ENCODE data around the gene STING1. TPM values are rescaled to one million over a fixed set of nuclear protein-coding genes. Genes with fewer than 3 reads are reported as not detected.

Gene STING1
- total RNA-seq, 1 experiment from 2014 or later = 1.6 TPM

DNA sequence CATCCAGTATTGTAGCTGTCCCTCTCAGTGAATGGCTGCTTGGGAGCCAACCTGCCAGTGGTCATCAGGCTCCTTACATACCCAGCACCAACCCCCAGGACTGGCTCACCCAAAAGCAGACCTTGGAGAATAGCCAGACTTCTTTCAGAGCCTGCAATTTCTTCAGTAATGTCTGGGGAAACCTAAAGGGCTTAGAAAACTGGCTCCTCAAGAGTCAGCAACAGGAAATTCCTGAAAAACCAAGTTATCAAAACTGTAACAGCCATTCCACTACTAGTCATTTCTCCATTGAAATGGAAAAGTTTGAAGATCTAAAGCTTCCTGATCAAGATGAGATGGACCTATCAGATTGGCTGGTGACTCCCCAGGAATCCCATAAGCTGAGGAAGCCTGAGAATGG lies 12.3 kb upstream of the STING1 start (continued):
- TF ChIP-seq, protein P1, sequence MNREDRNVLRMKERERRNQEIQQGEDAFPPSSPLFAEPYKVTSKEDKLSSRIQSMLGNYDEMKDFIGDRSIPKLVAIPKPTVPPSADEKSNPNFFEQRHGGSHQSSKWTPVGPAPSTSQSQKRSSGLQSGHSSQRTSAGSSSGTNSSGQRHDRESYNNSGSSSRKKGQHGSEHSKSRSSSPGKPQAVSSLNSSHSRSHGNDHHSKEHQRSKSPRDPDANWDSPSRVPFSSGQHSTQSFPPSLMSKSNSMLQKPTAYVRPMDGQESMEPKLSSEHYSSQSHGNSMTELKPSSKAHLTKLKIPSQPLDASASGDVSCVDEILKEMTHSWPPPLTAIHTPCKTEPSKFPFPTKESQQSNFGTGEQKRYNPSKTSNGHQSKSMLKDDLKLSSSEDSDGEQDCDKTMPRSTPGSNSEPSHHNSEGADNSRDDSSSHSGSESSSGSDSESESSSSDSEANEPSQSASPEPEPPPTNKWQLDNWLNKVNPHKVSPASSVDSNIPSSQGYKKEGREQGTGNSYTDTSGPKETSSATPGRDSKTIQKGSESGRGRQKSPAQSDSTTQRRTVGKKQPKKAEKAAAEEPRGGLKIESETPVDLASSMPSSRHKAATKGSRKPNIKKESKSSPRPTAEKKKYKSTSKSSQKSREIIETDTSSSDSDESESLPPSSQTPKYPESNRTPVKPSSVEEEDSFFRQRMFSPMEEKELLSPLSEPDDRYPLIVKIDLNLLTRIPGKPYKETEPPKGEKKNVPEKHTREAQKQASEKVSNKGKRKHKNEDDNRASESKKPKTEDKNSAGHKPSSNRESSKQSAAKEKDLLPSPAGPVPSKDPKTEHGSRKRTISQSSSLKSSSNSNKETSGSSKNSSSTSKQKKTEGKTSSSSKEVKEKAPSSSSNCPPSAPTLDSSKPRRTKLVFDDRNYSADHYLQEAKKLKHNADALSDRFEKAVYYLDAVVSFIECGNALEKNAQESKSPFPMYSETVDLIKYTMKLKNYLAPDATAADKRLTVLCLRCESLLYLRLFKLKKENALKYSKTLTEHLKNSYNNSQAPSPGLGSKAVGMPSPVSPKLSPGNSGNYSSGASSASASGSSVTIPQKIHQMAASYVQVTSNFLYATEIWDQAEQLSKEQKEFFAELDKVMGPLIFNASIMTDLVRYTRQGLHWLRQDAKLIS (CRISPR knock-in tag; IDR thresholded peaks at IDR 0.05; ENCODE audit: borderline replicate concordance) = no peak
- TF ChIP-seq TP53 (CRISPR knock-in tag; IDR thresholded peaks at IDR 0.05) = no peak
- no peak for TF ChIP-seq NFE2L1 (CRISPR knock-in tag; IDR thresholded peaks at IDR 0.05)
- no peak for TF ChIP-seq ZNF671 (CRISPR knock-in tag; IDR thresholded peaks at IDR 0.05)
- no peak for TF ChIP-seq SOX15 (CRISPR knock-in tag; IDR thresholded peaks at IDR 0.05)
- no peak for TF ChIP-seq E2F5 (CRISPR knock-in tag; IDR thresholded peaks at IDR 0.05)
- TF ChIP-seq ZNF317 (CRISPR knock-in tag; IDR thresholded peaks at IDR 0.05; ENCODE audit: borderline replicate concordance, low read depth) = no peak
- TF ChIP-seq MYBL2 (CRISPR knock-in tag; IDR thresholded peaks at IDR 0.05) = no peak
- no peak for TF ChIP-seq EMX1 (CRISPR knock-in tag; IDR thresholded peaks at IDR 0.05)
- no peak for TF ChIP-seq E2F4 (CRISPR knock-in tag; IDR thresholded peaks at IDR 0.05; ENCODE audit: borderline replicate concordance, low read depth)
- no peak for TF ChIP-seq FOXP1 (CRISPR knock-in tag; IDR thresholded peaks at IDR 0.05; ENCODE audit: borderline replicate concordance)
- TF ChIP-seq ZNF512 (CRISPR knock-in tag; IDR thresholded peaks at IDR 0.05; ENCODE audit: borderline replicate concordance) = no peak

- no peak for ATAC-seq
- H3K27ac Mint-ChIP-seq = no peak overlapping the region
- no peaks in the 10 kb centered on the region for H3K4me1 Mint-ChIP-seq
- no peaks in the 10 kb centered on the region for H3K9me3 Mint-ChIP-seq
- POLR2A ChIA-PET = no interaction called here
- TF ChIP-seq, protein P2, sequence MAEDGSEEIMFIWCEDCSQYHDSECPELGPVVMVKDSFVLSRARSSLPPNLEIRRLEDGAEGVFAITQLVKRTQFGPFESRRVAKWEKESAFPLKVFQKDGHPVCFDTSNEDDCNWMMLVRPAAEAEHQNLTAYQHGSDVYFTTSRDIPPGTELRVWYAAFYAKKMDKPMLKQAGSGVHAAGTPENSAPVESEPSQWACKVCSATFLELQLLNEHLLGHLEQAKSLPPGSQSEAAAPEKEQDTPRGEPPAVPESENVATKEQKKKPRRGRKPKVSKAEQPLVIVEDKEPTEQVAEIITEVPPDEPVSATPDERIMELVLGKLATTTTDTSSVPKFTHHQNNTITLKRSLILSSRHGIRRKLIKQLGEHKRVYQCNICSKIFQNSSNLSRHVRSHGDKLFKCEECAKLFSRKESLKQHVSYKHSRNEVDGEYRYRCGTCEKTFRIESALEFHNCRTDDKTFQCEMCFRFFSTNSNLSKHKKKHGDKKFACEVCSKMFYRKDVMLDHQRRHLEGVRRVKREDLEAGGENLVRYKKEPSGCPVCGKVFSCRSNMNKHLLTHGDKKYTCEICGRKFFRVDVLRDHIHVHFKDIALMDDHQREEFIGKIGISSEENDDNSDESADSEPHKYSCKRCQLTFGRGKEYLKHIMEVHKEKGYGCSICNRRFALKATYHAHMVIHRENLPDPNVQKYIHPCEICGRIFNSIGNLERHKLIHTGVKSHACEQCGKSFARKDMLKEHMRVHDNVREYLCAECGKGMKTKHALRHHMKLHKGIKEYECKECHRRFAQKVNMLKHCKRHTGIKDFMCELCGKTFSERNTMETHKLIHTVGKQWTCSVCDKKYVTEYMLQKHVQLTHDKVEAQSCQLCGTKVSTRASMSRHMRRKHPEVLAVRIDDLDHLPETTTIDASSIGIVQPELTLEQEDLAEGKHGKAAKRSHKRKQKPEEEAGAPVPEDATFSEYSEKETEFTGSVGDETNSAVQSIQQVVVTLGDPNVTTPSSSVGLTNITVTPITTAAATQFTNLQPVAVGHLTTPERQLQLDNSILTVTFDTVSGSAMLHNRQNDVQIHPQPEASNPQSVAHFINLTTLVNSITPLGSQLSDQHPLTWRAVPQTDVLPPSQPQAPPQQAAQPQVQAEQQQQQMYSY (CRISPR knock-in tag; IDR thresholded peaks at IDR 0.05) = no peak
- TF ChIP-seq ZNF396 (CRISPR knock-in tag; IDR thresholded peaks at IDR 0.05; ENCODE audit: borderline replicate concordance) = no peak
- no peak for TF ChIP-seq ZNF219 (CRISPR knock-in tag; IDR thresholded peaks at IDR 0.05; ENCODE audit: borderline replicate concordance)
- TF ChIP-seq CDX4 (CRISPR knock-in tag; IDR thresholded peaks at IDR 0.05; ENCODE audit: borderline replicate concordance) = no peak
- no peak for TF ChIP-seq NR3C1 (CRISPR knock-in tag; conservative IDR thresholded peaks at IDR 0.05; ENCODE audit: low read depth)
- no peak for TF ChIP-seq ZNF416 (CRISPR knock-in tag; IDR thresholded peaks at IDR 0.05)
- no peak for TF ChIP-seq TP53 (CRISPR knock-in tag; IDR thresholded peaks at IDR 0.05)
- no peak for TF ChIP-seq PRRX2 (CRISPR knock-in tag; IDR thresholded peaks at IDR 0.05)
- no peak for TF ChIP-seq ETV6 (CRISPR knock-in tag; IDR thresholded peaks at IDR 0.05)
- TF ChIP-seq ZNF423 (CRISPR knock-in tag; IDR thresholded peaks at IDR 0.05) = no peak
- TF ChIP-seq ZNF232 (CRISPR knock-in tag; IDR thresholded peaks at IDR 0.05) = no peak
- TF ChIP-seq MXD4 (CRISPR knock-in tag; IDR thresholded peaks at IDR 0.05; ENCODE audit: borderline replicate concordance) = no peak
- TF ChIP-seq ZNF138 (CRISPR knock-in tag; conservative IDR thresholded peaks at IDR 0.05) = no peak
- TF ChIP-seq KAT7 (CRISPR knock-in tag; IDR thresholded peaks at IDR 0.05; ENCODE audit: borderline replicate concordance) = no peak
- H3K36me3 Mint-ChIP-seq = no peaks in the 10 kb centered on the region
- no peak for DNase-seq (ENCODE audit: low spot score)
- CTCF ChIA-PET = interaction anchor here (0.7 to 1.1 kb wide), 3 partner anchors 19 to 72 kb away, joined by 3 to 4 read pairs (median 3); no protein-coding TSS in a partner anchor
- H3K27me3 Mint-ChIP-seq (ENCODE audit: low read depth) = no peaks in the 10 kb centered on the region
- no peak overlapping the region for H3K4me3 Mint-ChIP-seq
Observed at GRCh38 chr5:139494256-139494655, 11.7 kb upstream of the STING1 start.
